Glomerular visceral epithelial cell (primary cell): Measurements from ENCODE around the gene KCNT1.

ENCODE experiments used
- DNase-seq: peaks from one replicate; pipeline ENCODE4 v3.0.0-alpha.2; 2016; ENCODE audit errors: extremely low spot score

Gene KCNT1

DNA sequence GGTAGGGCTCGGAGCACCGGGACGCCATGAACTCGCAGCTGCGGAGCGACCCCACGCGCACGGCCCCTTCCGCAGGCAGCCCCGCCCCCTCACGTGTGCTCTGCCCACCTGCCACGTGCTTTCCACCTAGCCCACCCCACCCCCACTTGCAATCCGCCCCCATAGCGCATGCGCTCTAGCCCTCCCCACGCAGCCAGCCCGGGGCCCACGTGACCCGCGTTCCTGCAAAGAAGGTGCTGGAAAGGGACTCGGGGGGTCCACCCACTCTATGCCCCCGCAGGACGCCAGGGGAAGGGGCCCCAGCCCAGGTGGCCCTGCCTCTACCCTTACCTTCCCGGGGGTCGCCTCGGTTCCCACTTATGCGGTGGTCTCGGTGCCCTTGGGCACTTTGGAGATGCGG, 2.5 kb upstream of the KCNT1 start, which contains the start of gene SOHLH1:
Gene SOHLH1, minus strand, starts transcription at position 42 of the 400 bp plus-strand sequence. Its CDS starts 14 bp downstream, at position 28.
- no peak for DNase-seq

DNA sequence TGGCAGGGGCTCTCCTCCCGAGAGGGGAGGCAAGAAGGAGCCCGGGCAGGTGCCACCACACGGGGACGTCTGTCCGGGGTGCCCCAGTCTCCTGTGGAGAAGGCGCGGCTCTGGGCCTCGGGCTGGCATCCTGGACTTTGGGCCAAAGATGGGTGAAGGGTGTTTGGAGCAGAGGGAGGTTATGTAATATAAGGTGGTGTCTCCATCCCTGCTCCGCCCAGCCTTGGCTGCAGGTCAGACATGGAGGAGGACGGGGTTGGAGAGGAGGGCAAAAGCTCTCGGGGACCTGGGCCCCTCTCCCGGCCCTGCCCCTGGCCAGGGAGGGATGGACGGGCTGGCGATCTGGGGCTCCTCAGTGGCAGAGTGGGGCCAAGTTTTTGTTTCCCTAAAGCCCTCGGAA, 1.5 kb upstream of the KCNT1 start:
- DNase-seq: no peak

DNA sequence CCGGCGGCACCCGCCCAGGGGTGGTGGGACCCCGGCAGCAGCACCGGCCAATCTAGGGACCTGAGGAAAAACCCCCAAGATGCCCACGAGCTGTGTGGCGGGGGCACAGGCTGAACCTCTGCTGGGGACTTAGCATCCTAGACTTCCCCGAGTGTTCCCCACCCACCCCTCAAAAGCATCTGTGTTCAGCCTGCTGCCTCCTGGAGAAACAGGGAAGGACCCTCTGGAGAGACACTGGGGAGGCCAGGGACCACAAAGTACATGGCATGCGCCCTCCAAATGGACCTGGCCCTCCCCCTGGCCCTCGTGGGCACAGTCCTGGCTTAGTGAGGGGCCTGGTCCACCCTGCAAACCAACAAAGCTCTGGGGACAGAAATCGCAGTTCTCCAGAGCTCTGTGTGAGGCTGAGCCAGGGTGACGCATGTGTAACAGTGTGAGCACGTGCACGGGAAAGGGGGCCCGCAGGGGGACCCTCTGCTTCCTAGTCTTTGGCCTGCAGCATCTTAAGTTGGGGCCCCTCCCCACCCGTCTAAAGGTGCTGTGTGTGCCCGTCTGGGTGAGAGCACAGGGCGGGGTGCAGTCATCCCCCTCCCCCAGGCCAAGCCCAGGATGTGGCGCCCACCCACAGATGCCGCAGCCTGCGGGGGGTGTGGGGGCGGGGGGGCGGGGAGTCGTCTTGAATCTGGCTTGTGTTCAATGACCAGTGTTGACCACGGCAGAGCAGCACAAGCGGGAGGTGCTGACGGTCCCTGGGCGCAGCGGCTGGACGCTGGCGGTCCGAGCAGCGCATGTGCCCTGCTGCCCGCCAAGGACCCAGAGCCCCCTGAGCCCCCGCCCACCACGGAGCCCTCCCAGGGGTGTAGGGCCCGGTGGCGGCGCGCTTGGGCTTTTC, 672 bp upstream of the KCNT1 start:
- no peak for DNase-seq

DNA sequence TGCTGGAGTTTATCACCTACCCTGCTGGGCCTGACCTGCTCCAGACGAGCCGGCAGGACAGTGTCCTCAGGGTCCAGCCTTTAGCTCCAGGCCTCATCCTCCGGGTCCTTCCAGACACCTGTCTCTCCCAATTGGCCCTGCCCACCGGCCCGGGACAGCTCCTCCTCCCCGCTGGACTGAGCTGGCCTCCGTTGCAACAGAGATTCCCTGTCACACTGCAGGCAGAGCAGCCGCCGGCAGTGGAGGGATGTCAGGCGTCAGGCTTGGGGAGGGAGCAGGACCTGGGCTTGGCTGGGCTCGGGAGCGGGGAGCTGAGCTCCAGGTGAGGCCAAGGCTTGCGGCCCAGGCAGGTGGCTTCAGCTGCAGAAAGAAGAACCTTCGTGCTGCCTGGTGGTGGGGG, 1.7 kb downstream of the KCNT1 start:
- DNase-seq: no peak

DNA sequence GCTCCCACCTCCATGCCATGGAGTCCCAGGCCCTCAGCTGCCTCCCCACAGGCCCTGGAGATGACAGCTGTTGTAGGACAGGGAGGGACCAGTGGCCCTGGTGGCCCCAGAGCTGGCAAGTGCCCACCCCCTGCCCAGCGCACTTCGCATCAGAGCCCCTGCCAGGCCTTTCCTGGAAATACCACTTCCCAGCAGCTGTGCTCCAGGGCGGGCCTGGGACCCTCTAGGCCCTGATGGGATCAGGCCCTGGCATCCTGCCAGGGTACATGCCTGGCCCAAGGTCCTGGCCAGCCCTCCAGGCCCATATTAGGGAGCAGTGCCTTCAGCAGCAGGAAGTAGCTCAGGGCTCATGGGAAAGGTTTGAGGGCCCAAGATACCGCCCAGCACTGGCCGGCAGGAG, 2.5 kb downstream of the KCNT1 start:
- DNase-seq: no peak

DNA sequence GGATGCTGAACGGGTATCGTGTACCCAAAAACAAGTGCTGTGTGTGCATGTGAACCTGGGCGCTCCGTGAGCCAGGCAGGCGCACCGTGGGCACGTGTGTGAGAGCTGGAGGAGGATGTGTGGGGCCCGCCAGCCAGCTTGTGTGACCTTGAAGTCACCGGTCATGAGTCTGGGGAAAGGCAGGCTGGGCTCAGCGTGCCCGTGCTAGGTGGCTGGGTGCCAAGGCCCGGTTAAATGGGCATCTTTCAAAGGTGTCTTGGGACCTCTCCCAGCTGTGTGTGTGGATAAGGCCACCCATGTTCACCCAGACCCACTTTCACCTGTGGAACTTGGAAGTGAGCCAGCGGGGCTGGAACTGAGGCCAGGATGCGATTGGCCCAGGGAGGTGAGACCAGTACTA, 3.4 kb downstream of the KCNT1 start:
- DNase-seq: no peak

DNA sequence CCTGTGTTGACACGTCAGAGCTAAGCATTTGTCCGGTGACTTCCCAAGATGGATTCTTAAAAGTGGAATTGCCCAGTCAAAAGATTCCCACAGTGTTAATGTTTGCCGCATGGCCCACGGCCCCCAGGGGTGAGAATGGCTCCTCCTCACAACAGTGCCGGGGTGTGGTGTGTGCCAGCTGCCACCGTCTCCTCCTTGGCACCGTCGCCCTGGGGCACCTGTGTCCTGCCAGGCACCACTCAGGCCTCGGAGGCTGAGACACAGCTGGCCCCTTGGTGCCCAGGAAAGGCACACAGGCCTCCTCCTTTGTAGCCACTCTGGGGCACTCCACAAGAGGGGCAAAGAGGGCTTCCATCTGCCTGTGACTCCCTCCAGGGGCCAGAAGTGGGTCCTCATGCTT, 4.3 kb downstream of the KCNT1 start:
- DNase-seq: no peak

DNA sequence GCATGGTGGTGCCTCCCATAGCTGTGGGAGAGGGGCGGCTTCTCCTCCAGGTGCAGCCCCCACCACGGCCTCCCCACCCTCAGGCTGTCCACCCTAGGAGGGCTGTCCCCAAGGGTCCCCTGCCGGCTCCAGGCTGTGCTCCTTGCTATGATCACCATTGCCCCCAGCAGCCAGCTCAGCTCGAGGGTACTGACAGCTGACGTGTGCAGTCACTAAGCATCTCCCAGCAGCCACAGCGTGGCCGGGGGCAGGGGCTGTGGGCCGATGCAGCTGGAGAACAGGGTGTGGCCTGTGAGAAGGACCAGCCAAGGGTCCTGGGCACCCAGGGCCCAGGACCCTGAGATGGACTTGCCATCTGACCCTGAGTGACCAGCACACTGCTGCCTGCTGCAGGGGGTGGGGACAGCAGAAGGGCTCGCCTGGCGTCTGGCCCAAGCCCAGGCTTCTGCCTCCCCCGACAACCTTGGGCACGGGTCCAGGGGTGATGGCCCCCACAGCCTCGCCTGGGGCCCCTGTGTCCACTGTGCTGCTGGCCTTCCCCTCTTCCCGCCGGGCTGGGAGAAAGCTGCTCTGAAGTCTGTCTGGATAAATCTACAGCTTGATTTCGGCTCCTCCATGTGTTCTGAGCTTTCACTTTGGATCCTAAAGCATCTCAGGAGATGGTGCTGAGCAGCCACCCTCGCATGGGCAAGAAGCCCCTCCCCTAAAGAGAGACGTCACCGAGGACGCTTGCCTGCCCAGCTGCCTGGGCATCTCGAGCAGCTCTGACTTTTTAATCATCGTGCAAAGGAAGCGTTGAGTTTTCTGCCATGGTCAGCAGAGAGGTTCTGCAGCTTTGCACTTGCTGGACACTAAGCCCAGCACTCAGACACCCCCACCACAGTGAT, 5.5 kb downstream of the KCNT1 start:
- no peak for DNase-seq

DNA sequence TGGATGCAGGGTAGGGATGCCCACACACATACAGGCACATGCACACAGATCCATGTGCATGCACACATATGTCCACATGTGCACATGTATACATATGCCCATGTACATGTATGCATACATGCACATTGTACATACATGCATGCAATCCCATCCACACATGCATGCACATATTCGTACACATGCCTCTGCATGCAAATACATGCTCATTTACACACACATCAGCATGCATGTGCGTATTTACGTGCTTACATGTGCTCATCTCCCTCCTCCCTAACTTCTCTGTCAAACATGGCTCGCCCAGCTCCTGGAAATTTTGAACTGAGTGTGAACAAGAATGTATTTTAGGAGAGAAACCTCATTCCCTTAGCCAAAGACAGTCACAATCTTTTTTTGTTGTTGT, 6.2 kb downstream of the KCNT1 start:
- no peak for DNase-seq

DNA sequence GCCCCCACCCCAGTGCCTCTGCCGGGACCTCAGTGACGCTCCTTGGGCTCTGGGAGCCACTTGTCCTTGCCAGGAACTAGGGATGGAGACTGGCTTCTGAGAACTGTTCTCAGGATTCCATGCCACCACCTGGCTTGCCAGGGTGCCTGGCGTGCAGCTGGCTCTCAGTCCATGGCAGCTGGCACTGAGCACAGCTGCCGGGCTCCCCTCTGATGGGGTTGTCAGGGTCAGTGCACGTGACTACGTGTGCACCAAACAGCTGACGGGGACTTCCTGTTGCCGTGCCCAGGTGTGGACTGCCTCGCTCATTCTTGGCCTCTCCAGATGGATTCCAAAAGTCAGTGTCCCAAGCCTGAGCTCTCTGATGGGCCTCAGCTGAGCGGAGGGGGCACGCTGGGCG, 9.4 kb downstream of the KCNT1 start:
- DNase-seq: no peak

DNA sequence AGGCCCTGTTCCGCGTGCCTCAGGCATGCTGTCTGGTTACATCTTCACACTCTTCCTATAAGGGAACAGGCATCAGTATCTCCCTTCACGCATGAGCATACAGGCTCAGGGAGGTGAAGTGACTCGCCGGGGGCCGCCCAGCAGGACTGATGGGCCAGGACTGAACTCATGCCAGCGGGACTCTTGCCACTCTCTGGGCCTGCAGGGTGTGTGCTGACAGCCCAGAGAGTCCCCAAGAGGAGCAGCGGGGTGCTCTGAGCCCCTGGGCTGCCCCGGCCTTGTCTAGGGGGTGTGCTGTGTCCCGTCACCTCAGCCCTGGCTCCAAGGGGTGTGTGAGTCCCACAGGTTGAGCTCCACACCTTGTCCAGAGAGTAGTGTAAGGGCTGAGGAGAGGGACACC, 9.9 kb downstream of the KCNT1 start:
- no peak for DNase-seq

DNA sequence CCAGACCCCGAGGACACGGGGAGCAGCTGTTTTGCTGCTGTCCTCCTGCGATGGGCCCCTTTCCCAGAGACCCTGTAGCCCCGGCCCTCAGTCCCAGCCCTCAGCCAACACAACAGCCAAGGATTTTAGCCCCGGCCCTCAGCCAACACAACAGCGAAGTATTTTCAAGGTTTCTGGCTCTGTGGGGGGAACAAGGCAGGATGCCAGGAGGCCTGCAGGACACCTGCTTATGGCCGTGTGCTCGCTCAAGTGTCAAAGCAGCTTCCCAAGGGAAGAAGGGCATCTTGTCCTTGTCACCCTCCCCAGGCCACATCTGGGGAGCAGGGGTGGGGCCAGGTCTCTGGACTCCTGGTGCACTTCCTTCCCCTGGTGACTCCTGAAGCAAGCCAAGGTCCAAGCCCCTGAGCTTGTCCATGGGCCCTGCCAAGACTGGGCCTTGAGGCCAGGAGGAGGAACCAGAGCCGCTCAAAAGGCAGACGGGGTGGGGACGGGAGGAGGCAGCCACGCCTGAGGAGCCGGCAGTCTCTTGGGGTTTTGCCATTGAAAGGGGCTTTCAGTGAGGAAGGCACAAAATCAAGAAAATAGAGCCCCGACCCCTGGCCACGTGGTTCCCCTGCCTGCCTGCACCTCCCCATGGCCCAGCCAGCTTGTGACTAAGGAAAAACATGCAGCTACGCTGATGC, 10.8 kb downstream of the KCNT1 start:
- no peak for DNase-seq

DNA sequence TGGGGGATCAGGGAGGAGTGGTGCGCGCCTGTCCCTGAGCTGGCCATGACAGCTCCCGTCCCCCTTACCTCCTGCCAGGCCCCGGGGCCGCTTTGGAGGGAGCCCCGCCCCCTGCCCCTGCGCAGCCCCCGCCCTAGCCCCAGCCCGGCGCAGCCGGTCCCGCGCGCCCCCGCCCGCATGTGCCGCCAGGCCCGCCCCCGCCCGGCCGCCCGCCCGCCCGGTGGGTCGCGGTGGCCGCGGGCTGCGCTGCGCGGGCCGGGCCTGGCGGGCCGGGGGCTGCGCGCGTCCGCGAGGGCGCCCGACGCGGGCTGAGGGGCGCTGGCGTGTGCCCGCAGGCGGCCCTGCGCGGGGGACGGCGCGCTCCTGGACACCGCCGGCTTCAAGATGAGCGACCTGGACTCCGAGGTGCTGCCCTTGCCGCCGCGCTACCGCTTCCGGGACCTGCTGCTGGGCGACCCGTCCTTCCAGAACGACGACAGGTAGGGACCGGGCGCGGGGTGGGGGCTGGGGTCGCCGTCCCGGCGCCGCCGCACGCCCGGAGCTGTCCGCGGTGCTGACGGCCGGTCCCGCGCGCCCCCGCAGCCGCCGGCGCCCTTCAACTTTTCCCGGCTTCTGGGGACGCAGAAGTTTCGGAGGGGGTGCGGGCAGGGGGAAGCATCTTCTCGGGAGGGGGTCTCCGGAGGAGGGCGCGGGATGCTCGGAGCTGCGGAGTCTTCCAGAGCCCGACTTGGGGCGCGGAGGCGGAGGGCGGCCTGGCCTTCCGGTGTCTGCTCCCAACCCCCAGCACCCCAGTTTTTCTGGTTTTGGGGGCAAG, 12.5 kb downstream of the KCNT1 start:
- DNase-seq: no peak

DNA sequence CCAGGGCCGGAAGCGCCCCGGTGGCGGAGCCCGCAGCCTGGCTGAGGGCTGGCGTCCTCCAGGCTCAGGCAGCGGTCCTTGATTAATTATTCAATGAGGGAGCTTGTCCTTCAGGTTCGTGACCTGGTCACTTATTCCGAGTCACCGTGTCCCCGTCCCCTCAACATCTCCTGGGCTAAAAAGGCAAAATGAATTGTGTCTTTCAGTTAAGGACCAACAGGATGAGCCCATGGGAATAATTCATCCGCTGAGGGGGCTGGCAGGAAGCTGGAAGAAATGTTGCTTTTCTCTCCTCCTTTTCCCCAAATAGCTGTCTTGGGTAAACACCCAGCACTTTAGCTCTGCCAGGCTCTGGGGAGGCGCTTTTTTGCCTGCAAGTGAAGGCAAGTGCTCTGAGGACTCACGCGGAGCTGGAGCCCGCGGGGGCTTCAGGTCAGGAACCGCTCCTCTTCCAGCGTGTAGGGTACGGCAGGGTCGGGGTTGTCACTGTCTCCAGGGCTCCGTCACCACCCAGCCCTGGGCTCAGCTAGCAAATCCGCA, 13.1 kb downstream of the KCNT1 start:
- no peak for DNase-seq

DNA sequence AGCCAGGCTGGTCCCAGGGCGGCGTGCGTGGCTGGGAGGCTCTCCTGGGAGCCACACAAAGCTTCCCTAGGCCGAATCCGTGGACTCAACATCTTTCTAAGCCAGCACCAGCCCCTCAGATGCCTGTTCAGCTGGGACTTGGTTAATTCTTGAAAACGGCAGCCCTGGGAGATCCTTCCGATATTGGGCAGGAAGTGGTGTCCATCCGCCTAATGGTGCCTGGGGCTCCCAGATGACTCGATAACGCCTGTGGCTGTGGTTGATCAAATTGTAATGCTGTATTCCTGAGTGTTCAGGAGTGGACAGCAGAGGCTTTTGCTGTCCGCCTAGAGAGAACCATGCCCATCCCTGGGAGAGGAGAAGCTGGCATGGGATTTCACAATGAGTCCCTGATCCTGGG, 14.1 kb downstream of the KCNT1 start:
- no peak for DNase-seq

DNA sequence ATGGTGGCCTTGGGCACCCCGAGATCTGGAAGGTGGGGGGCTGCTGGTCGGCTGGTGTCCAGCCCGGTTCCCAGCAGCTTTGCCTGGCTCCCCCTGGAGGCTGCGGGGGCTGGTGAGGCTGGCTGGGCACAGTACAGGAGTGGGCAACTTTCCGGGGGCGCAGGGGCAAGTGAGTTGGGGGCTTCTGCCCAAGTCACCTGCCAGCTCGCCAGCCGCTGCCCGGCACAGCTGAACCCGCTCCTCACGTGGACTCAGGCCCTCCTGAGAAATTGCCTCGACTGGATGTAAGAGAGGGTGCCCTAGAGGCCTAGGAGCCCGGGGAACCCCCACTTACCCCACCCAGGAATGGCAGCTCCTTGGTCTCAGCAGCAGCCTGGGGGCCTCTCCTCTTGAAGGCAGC, 15.4 kb downstream of the KCNT1 start:
- DNase-seq: no peak

DNA sequence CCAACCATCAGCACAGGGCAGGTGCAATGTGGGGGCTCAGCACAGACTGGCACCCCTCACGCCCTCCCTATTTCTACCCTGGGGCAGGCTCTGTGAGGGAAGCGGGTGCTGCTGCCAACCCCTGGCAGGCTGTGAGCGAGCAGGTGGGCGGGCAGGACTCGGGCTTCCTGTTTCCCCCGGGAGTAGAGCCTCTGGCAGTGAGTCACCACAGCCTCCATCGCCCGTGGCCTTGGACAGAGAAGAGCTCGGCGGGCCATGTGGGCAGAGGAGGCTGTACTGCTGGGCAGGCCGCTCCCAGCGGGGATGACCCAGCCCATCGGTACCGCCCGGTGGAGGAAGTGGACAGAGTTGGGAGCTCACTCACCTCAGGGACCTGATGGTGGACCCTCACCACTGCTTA, 16.6 kb downstream of the KCNT1 start:
- peak; percentile 28 for DNase-seq

DNA sequence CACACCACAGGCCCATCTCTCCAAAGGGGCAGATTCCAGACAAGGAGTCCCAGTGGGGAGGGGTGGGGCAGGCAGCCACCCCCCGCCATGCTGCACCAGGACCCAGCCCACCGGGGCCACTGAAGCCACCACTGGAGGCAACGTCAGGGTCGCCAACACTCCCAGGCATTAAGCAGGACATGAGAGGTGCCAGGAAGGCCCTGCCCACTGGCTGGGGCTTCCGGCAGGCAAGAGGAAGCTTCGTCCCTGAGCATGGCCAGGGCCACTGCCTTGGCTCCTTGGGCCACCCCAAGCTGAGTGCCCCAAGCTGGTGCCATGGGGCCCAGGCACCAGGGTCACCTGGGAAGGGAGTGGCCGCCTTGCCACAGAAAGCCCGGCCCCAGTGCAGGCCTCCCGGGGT, 17.5 kb downstream of the KCNT1 start:
- no peak for DNase-seq

DNA sequence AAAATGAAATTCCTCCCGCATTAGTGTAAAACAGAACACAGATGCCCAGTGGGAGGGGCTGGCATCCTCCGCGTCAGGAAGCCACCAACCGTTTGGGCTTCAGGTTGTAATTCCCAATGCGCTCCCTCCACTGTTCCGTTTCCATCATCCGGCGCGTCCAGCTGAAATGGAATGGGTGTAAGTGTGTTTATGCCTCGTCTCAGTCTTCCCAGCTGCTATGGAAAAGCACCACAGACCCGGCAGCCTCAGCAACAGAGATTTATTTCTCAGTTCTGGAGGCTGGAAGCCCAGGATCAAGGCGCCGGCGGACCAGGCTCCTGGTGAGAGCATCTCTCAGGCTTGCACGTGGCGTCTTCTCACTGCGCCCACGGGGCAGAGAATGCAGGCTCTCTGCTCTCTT, 20.4 kb downstream of the KCNT1 start:
- DNase-seq: no peak

DNA sequence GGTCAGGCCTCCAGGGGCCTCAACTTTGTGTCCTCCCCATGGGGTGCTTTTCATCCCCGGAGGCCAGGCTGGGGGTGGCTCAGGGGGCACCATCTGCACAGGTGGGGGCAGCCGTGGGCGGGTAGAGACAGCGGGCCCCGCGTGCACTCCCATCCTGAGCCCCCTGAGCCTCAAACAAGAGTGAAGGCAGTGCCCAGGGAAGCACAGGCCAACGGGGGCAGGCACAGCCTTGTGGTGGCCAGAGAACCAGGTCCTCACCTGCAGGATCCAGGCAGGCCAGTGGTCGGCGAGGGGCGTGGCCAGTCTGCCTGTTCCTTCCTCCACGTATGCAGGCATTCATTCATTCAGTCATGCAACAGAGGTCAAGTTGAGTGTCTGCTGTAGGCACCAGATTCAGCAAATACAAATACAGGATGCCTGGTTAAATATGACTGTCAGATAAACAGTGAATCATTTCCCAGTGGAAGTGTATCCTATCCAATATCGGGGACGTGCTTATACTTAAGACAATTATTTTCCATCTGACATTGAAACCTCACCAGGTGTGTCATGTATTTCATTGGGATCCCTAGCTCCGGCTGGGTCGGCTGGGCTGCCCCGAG, 22.3 kb downstream of the KCNT1 start:
- DNase-seq: no peak
